A549 (cell line): ENCODE measurements around the gene DNAH17. TPM values are rescaled to one million over a fixed set of nuclear protein-coding genes. Genes with fewer than 3 reads are reported as not detected.

Source experiments
- ATAC-seq, 2 experiments: fragments of 200-7000 bp in 1 of 2; fragments of >200 bp in 1 of 2; cut with Nextera tagmentation in 1 of 2; cut with Tn5 transposase in 1 of 2; 3 replicates each; pipeline versions ENCODE4 v1.8.0 to v1.9.1; 2018 to 2020; ENCODE audit warnings: mild to moderate bottlenecking in 1 of 2, moderate library complexity in 1 of 2
- CTCF ChIA-PET: fragments of 300-600 bp; sonication (Branson Sonifier 250); formaldehyde crosslinking; extraction: SDS; loops from one replicate; lab custom pipeline; 2021; ENCODE audit warnings: antibody characterized with exemption, inconsistent platforms; lab: Yijun Ruan, JAX
- POLR2A ChIA-PET: fragments of 350-600 bp; formaldehyde crosslinking; extraction: SDS; loops from one replicate; lab custom pipeline; 2021; ENCODE audit warnings: antibody characterized with exemption, inconsistent platforms; lab: Yijun Ruan, JAX
- DNase-seq, 2 experiments: peaks; one replicate each; pipeline versions ENCODE4 v3.0.0 to v3.0.0-alpha.2; 2011 to 2016; ENCODE audit warnings: low read depth in 1 of 2, low spot score in 1 of 2
- FAIRE-seq: peaks from 2 replicates; lab custom pipeline; 2011; peaks lifted over from hg19 to GRCh38; lab: Jason Lieb, UNC
- H3K27ac ChIP-seq, 2 experiments: fragments of >200 bp; sonication (Bioruptor Twin); formaldehyde crosslinking; 3 replicates each; pipeline ENCODE4 v1.5.1; 2016 to 2017
- H3K4me1 ChIP-seq: fragments of >200 bp; sonication (Bioruptor Twin); formaldehyde crosslinking; 3 replicates; pipeline ENCODE4 v1.6.1; 2016
- H3K4me2 ChIP-seq: fragments of >200 bp; sonication (Bioruptor Twin); formaldehyde crosslinking; 3 replicates; pipeline ENCODE4 v1.6.1; 2016
- H3K4me3 ChIP-seq: fragments of >200 bp; sonication (Bioruptor Twin); formaldehyde crosslinking; 3 replicates; pipeline ENCODE4 v1.5.1; 2016
- H3K9me3 ChIP-seq: fragments of >200 bp; sonication (Bioruptor Twin); formaldehyde crosslinking; 3 replicates; pipeline ENCODE4 v1.6.1; 2016
- BHLHE40 ChIP-seq: IDR thresholded peaks from 2 replicates; pipeline ENCODE4 v1.6.1; 2012; ENCODE audit warnings: low read depth, low read length, inconsistent platforms
- CHD2 ChIP-seq: fragments of 150-350 bp; IDR thresholded peaks from 2 replicates; pipeline ENCODE4 v1.6.1; 2014; ENCODE audit warnings: low read length; ENCODE audit not compliant: partially characterized antibody
- CHD4 ChIP-seq: fragments of 200-600 bp; sonication (generic); IDR thresholded peaks from 2 replicates; pipeline ENCODE4 v1.6.1; 2016; ENCODE audit warnings: antibody characterized with exemption, mild to moderate bottlenecking, borderline replicate concordance
- EHF ChIP-seq: fragments of 250-450 bp; sonication (Bioruptor Pico); IDR thresholded peaks from 2 replicates; pipeline ENCODE4 v1.5.0; 2020; ENCODE audit warnings: mild to moderate bottlenecking
- EP300 ChIP-seq, 2 experiments: fragments of >200 bp; sonication (Bioruptor Twin); formaldehyde crosslinking; IDR thresholded peaks; 2 replicates in 1 of 2; 3 replicates in 1 of 2; pipeline ENCODE4 v1.6.1; 2016 to 2017
- FOXS1 ChIP-seq: fragments of 250-450 bp; sonication (Bioruptor Pico); IDR thresholded peaks from 2 replicates; pipeline ENCODE4 v1.5.0; 2020; ENCODE audit warnings: mild to moderate bottlenecking, moderate library complexity
- GATA3 ChIP-seq: IDR thresholded peaks from 2 replicates; pipeline ENCODE4 v1.6.1; 2012; ENCODE audit warnings: borderline replicate concordance
- HOXB13 ChIP-seq: fragments of 250-450 bp; sonication (Bioruptor Pico); IDR thresholded peaks from 2 replicates; pipeline ENCODE4 v1.5.0; 2020; ENCODE audit warnings: low read depth, mild to moderate bottlenecking, moderate library complexity
- JUN ChIP-seq, 2 experiments: fragments of >200 bp; sonication (Bioruptor Twin); formaldehyde crosslinking; IDR thresholded peaks; 2 replicates in 1 of 2; 3 replicates in 1 of 2; pipeline ENCODE4 v1.6.1; 2016 to 2017
- KDM1A ChIP-seq: fragments of 200-600 bp; sonication (generic); IDR thresholded peaks from 2 replicates; pipeline ENCODE4 v1.6.1; 2016; ENCODE audit warnings: low read depth, mild to moderate bottlenecking
- MAFK ChIP-seq: fragments of 450-650 bp; IDR thresholded peaks from 2 replicates; pipeline ENCODE4 v1.6.1; 2014; ENCODE audit not compliant: partially characterized antibody
- MYC ChIP-seq: IDR thresholded peaks from 2 replicates; pipeline ENCODE4 v1.6.1; 2012; ENCODE audit warnings: mild to moderate bottlenecking, inconsistent platforms, low read length, improper control_type of control experiment, borderline replicate concordance
- NFE2L2 ChIP-seq: fragments of 150-350 bp; conservative IDR thresholded peaks from 2 replicates; pipeline ENCODE4 v1.6.1; 2014; ENCODE audit warnings: low read length
- NR3C1 ChIP-seq: fragments of >200 bp; sonication (Bioruptor Twin); formaldehyde crosslinking; IDR thresholded peaks from 3 replicates; pipeline ENCODE4 v1.6.1; 2017
- RCOR1 ChIP-seq: fragments of 150-350 bp; IDR thresholded peaks from 2 replicates; pipeline ENCODE4 v1.6.1; 2014; ENCODE audit warnings: antibody characterized with exemption, low read length, low read depth
- REST ChIP-seq: fragments of 200-600 bp; sonication (generic); IDR thresholded peaks from 2 replicates; pipeline ENCODE4 v1.6.1; 2016; ENCODE audit warnings: antibody characterized with exemption, mild to moderate bottlenecking, moderate library complexity
- SREBF2 ChIP-seq: fragments of 450-650 bp; IDR thresholded peaks from 2 replicates; pipeline ENCODE4 v1.6.1; 2014; ENCODE audit warnings: mild to moderate bottlenecking, moderate library complexity
- TFCP2L1 ChIP-seq: fragments of 250-450 bp; sonication (Bioruptor Pico); IDR thresholded peaks from 2 replicates; pipeline ENCODE4 v1.5.0; 2021; ENCODE audit warnings: mild to moderate bottlenecking
- TP53 ChIP-seq: fragments of 250-450 bp; sonication (Bioruptor Pico); IDR thresholded peaks from 2 replicates; pipeline ENCODE4 v1.5.0; 2021; ENCODE audit warnings: mild to moderate bottlenecking, moderate library complexity
- USF2 ChIP-seq: fragments of 450-650 bp; IDR thresholded peaks from 2 replicates; pipeline ENCODE4 v1.6.1; 2014; ENCODE audit warnings: antibody characterized with exemption
- ZNF302 ChIP-seq: fragments of 250-450 bp; sonication (Bioruptor Pico); IDR thresholded peaks from 2 replicates; pipeline ENCODE4 v1.9.0; 2021; ENCODE audit warnings: inconsistent platforms, mild to moderate bottlenecking, moderate library complexity
- WGBS: methylation state at CpG from one replicate; pipeline ENCODE4 v1.1.6; 2017; ENCODE audit errors: missing lambda C conversion rate; 5-methylcytosine and 5-hydroxymethylcytosine counted together
- polyA plus RNA-seq, 4 experiments: library from polyadenylated mRNA; depleted of rRNA in 3 of 4; stranded (reverse); fragments of >200 nt; fragmentation: RNase III in 1 of 4; extraction: RNeasy Plus Mini Kit Qiagen cat#74134 plus additional on column Dnase treatment in 1 of 4; gene quantifications; 2 replicates in 3 of 4; 3 replicates in 1 of 4; pipeline ENCODE4 v1.2.3, GENCODE V29; 2011 to 2017
- TF ChIP-seq, protein P1 (sequence below): fragments of >200 bp; sonication (Bioruptor Twin); formaldehyde crosslinking; IDR thresholded peaks from 3 replicates; pipeline ENCODE4 v1.6.1; 2016
- TF ChIP-seq, protein P2 (sequence below): fragments of 250-450 bp; sonication (Bioruptor Pico); IDR thresholded peaks from 2 replicates; pipeline ENCODE4 v1.5.0; 2021; ENCODE audit warnings: mild to moderate bottlenecking, moderate library complexity, borderline replicate concordance
- TF ChIP-seq, protein P3 (sequence below): IDR thresholded peaks from 2 replicates; pipeline ENCODE4 v1.6.1; 2012; ENCODE audit warnings: low read depth, borderline replicate concordance
- TF ChIP-seq, protein P4 (sequence below): fragments of >200 bp; sonication (Bioruptor Twin); formaldehyde crosslinking; IDR thresholded peaks from 3 replicates; pipeline ENCODE4 v1.5.1; 2016

The DNAH17 gene
- polyA plus RNA-seq, 2 of the 4 experiments (the other 2 are of a cell fraction): 0.21 to 0.26 TPM

DNA sequence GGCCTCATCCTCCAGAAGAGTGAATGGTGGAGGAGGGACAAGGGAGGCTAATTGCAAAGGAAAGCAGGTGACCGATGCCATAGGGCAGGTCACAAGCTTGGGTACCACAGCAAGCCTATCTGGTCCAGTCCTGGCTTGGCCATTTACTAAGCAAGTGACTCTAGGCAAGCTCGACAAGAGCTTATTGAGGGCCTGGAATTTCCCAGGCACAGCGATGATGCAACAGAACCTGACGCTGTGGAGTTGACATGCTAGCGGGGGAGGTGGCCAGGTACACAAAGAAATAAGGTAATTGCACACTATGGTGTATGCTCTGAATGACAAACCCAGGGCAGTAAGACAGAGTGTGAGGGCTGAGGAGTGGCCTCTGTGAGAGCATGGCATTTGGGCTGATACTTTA is 100.2 kb downstream of the DNAH17 start:
- ATAC-seq: no peak
- H3K27ac ChIP-seq: no peak overlapping the region
- no peak overlapping the region for H3K4me3 ChIP-seq
- no peaks in the 10 kb centered on the region for H3K9me3 ChIP-seq
- CTCF ChIA-PET: interaction anchor here (1.0 to 1.3 kb wide), 4 partner anchors 9 to 55 kb away, joined by 3 to 5 read pairs (median 4); no protein-coding TSS in a partner anchor
- peak in 1 of 2 experiments; percentile 39 for DNase-seq
- TF ChIP-seq JUN (IDR thresholded peaks at IDR 0.05): no peak
- TF ChIP-seq, protein P1, sequence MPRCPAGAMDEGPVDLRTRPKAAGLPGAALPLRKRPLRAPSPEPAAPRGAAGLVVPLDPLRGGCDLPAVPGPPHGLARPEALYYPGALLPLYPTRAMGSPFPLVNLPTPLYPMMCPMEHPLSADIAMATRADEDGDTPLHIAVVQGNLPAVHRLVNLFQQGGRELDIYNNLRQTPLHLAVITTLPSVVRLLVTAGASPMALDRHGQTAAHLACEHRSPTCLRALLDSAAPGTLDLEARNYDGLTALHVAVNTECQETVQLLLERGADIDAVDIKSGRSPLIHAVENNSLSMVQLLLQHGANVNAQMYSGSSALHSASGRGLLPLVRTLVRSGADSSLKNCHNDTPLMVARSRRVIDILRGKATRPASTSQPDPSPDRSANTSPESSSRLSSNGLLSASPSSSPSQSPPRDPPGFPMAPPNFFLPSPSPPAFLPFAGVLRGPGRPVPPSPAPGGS: no peak
- TF ChIP-seq EP300 (IDR thresholded peaks at IDR 0.05): no peak
- no peak for TF ChIP-seq TP53
- no peak for TF ChIP-seq FOXS1 (CRISPR knock-in tag)
- no peak for TF ChIP-seq NR3C1
- no peak for TF ChIP-seq GATA3
- TF ChIP-seq SREBF2: no peak
- TF ChIP-seq USF2: no peak
- TF ChIP-seq CHD2: no peak
- no peak for TF ChIP-seq RCOR1
- no peak for TF ChIP-seq NFE2L2
- POLR2A ChIA-PET: no interaction called here
- no peaks in the 10 kb centered on the region for H3K4me1 ChIP-seq
- H3K4me2 ChIP-seq: no peak overlapping the region
- FAIRE-seq: no peak
- WGBS: 56% methylated on average over 5 of the region's 5 CpGs

- ChIA-PET CTCF (interaction anchor here (1.1 to 1.4 kb wide), 3 partner anchors 10 to 55 kb away, joined by 3 to 4 read pairs (median 4); no protein-coding TSS in a partner anchor), POLR2A (no interaction called here)
- ATAC-seq (no peak), FAIRE-seq (no peak), DNase-seq (no peak)
- TF ChIP-seq KDM1A (no peak), EHF (CRISPR knock-in tag) (no peak), GATA3 (no peak), CHD4 (no peak), ZNF302 (CRISPR knock-in tag) (no peak), CHD2 (no peak), HOXB13 (CRISPR knock-in tag) (no peak), MYC (no peak)
- TF ChIP-seq, protein P2, sequence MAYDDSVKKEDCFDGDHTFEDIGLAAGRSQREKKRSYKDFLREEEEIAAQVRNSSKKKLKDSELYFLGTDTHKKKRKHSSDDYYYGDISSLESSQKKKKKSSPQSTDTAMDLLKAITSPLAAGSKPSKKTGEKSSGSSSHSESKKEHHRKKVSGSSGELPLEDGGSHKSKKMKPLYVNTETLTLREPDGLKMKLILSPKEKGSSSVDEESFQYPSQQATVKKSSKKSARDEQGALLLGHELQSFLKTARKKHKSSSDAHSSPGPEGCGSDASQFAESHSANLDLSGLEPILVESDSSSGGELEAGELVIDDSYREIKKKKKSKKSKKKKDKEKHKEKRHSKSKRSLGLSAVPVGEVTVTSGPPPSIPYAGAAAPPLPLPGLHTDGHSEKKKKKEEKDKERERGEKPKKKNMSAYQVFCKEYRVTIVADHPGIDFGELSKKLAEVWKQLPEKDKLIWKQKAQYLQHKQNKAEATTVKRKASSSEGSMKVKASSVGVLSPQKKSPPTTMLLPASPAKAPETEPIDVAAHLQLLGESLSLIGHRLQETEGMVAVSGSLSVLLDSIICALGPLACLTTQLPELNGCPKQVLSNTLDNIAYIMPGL (CRISPR knock-in tag): no peak
- TF ChIP-seq, protein P3, sequence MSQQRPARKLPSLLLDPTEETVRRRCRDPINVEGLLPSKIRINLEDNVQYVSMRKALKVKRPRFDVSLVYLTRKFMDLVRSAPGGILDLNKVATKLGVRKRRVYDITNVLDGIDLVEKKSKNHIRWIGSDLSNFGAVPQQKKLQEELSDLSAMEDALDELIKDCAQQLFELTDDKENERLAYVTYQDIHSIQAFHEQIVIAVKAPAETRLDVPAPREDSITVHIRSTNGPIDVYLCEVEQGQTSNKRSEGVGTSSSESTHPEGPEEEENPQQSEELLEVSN: no peak
- Histone ChIP-seq H3K27ac (no peak overlapping the region), H3K9me3 (no peaks in the 10 kb centered on the region), H3K4me3 (no peak overlapping the region), H3K4me2 (no peak overlapping the region), H3K4me1 (no peaks in the 10 kb centered on the region)
- WGBS: 90% methylated on average over 28 of the region's 28 CpGs
Measured at GRCh38 chr17:78476149-78476548, 101.0 kb downstream of the DNAH17 start.

DNA sequence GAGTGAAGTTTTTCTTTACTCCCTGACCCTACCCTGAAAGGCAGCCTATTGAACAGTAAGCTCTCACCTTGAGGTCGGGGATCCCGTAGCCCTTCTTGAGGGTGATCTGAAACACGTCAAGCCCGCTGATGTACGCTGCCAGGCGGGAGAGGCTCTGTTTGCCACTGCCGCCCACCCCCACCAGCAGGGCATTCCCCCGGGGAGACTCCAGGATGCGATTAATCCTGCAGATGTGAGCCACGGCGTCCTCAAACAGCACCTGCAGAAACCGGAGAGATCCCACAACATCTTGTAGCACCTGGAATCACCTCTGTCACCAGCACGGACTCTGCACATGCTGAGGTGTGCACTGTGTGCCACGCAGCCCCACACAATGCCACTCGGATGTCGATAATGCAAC is 102.0 kb downstream of the DNAH17 start:
- CTCF ChIA-PET: interaction anchor here (1.4 kb wide), 1 partner anchor 54 kb away, joined by 4 read pairs; no protein-coding TSS in a partner anchor
- no peak for FAIRE-seq
- Histone ChIP-seq H3K9me3 (no peaks in the 10 kb centered on the region), H3K4me2 (no peak overlapping the region), H3K4me1 (no peaks in the 10 kb centered on the region), H3K4me3 (no peak overlapping the region), H3K27ac (no peak overlapping the region)
- POLR2A ChIA-PET: no interaction called here
- ATAC-seq: no peak
- 78% methylated on average over 13 of the region's 16 CpGs for WGBS
- TF ChIP-seq MAFK: no peak
- TF ChIP-seq REST: no peak
- TF ChIP-seq TFCP2L1: no peak
- TF ChIP-seq SREBF2: no peak
- TF ChIP-seq, protein P4, sequence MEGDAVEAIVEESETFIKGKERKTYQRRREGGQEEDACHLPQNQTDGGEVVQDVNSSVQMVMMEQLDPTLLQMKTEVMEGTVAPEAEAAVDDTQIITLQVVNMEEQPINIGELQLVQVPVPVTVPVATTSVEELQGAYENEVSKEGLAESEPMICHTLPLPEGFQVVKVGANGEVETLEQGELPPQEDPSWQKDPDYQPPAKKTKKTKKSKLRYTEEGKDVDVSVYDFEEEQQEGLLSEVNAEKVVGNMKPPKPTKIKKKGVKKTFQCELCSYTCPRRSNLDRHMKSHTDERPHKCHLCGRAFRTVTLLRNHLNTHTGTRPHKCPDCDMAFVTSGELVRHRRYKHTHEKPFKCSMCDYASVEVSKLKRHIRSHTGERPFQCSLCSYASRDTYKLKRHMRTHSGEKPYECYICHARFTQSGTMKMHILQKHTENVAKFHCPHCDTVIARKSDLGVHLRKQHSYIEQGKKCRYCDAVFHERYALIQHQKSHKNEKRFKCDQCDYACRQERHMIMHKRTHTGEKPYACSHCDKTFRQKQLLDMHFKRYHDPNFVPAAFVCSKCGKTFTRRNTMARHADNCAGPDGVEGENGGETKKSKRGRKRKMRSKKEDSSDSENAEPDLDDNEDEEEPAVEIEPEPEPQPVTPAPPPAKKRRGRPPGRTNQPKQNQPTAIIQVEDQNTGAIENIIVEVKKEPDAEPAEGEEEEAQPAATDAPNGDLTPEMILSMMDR: no peak
- TF ChIP-seq BHLHE40: no peak
- DNase-seq: no peak
